Hematopoietic multipotent progenitor cell treated with erythropoietin and hydrocortisone succinate and interleukin-3 and kit ligand, for 8 days (in vitro differentiated cells): ENCODE measurements around the gene CAB39.

Source experiments
- DNase-seq: peaks from one replicate; pipeline ENCODE4 v3.0.0-alpha.2; 2015

Gene CAB39

GRCh38 chr2:230758566-230759480 is 46.2 kb downstream of the CAB39 start:
- peak; percentile 37 for DNase-seq

- DNase-seq: no peak
Measured at GRCh38 chr2:230759481-230760167, 47.0 kb downstream of the CAB39 start.

- DNase-seq: no peak
Measured at GRCh38 chr2:230761704-230762103, 49.1 kb downstream of the CAB39 start.

GRCh38 chr2:230762317-230762896 is 49.8 kb downstream of the CAB39 start:
- peak; percentile 67 for DNase-seq

GRCh38 chr2:230764346-230764745 is 51.7 kb downstream of the CAB39 start:
- no peak for DNase-seq

GRCh38 chr2:230765611-230766300 is 53.1 kb downstream of the CAB39 start:
- DNase-seq: no peak

GRCh38 chr2:230767862-230768388 is 55.3 kb downstream of the CAB39 start:
- no peak for DNase-seq

GRCh38 chr2:230770804-230771203 is 58.2 kb downstream of the CAB39 start:
- no peak for DNase-seq

- peak; percentile 59 for DNase-seq
Measured at GRCh38 chr2:230772156-230772555, 59.5 kb downstream of the CAB39 start.

- peak; percentile 43 for DNase-seq
Measured at GRCh38 chr2:230773039-230773773, 60.6 kb downstream of the CAB39 start.

- DNase-seq: peak; percentile 51
Measured at GRCh38 chr2:230774348-230774951, 61.8 kb downstream of the CAB39 start.

GRCh38 chr2:230775737-230776136 is 63.1 kb downstream of the CAB39 start:
- DNase-seq: peak; percentile 58

GRCh38 chr2:230777721-230778120 is 65.1 kb downstream of the CAB39 start:
- no peak for DNase-seq

GRCh38 chr2:230778350-230779063 is 65.9 kb downstream of the CAB39 start:
- DNase-seq: no peak

GRCh38 chr2:230779126-230779525 is 66.5 kb downstream of the CAB39 start:
- no peak for DNase-seq

- DNase-seq: no peak
Measured at GRCh38 chr2:230779607-230780006, 67.0 kb downstream of the CAB39 start.

GRCh38 chr2:230781130-230781797 is 68.6 kb downstream of the CAB39 start:
- no peak for DNase-seq

GRCh38 chr2:230783101-230783500 is 70.5 kb downstream of the CAB39 start:
- DNase-seq: no peak

- no peak for DNase-seq
Measured at GRCh38 chr2:230784795-230785194, 72.2 kb downstream of the CAB39 start.

- DNase-seq: no peak
Measured at GRCh38 chr2:230785346-230785745, 72.7 kb downstream of the CAB39 start.
